K562 (cell line): ENCODE measurements around the gene MAP3K12. TPM values are rescaled to one million over a fixed set of nuclear protein-coding genes. Genes with fewer than 3 reads are reported as not detected.
A peak's percentile ranks its signal among the peaks of the same experiment; 100 is the strongest.

ENCODE experiments used
- ATF4 ChIP-seq: fragments of 450-650 bp; formaldehyde crosslinking; IDR thresholded peaks from 2 replicates; pipeline ENCODE4 v1.4.0; 2022; ENCODE audit warnings: mild to moderate bottlenecking, moderate library complexity
- CHAMP1 ChIP-seq: fragments of 450-650 bp; IDR thresholded peaks from 2 replicates; pipeline ENCODE4 v1.6.1; 2016; ENCODE audit warnings: mild to moderate bottlenecking
- DDX20 ChIP-seq: fragments of 450-650 bp; IDR thresholded peaks from 2 replicates; pipeline ENCODE4 v1.6.1; 2016; ENCODE audit warnings: missing genetic modification characterization, low read depth, mild to moderate bottlenecking, missing compliant biosample characterization, moderate library complexity
- DIDO1 ChIP-seq: fragments of 450-650 bp; IDR thresholded peaks from 2 replicates; pipeline ENCODE4 v1.6.1; 2016; ENCODE audit warnings: low read depth, missing biosample characterization, missing genetic modification characterization
- FOXK2 ChIP-seq, 2 experiments: fragments of 450-650 bp; IDR thresholded peaks in 1 of 2; conservative IDR thresholded peaks in 1 of 2; 2 replicates each; pipeline ENCODE4 v1.6.1; 2016; ENCODE audit warnings: low read depth in 2 of 2, mild to moderate bottlenecking in 1 of 2
- GTF2B ChIP-seq: IDR thresholded peaks from 2 replicates; pipeline ENCODE4 v1.6.1; 2011; ENCODE audit not compliant: insufficient read length; ENCODE audit errors: extremely low read depth
- HNRNPH1 ChIP-seq: fragments of 200-400 bp; formaldehyde crosslinking; optimal IDR thresholded peaks from 2 replicates; pipeline ENCODE3; 2017; ENCODE audit warnings: low read depth, mild to moderate bottlenecking, low read length, moderate library complexity
- KDM1A ChIP-seq, 2 experiments: fragments of 450-650 bp; IDR thresholded peaks; 2 replicates each; pipeline ENCODE4 v1.6.1; 2016; ENCODE audit warnings: mild to moderate bottlenecking in 2 of 2
- MAZ ChIP-seq, 2 experiments: fragments of 450-650 bp in 1 of 2; sonication (generic) in 1 of 2; formaldehyde crosslinking; IDR thresholded peaks in 1 of 2; conservative IDR thresholded peaks in 1 of 2; 2 replicates each; pipeline versions ENCODE4 v1.4.0 to v1.5.0; 2020; ENCODE audit warnings: mild to moderate bottlenecking in 1 of 2, missing genetic modification reagents in 1 of 2
- MCM7 ChIP-seq, 2 experiments: fragments of 450-650 bp; IDR thresholded peaks; 2 replicates each; pipeline ENCODE4 v1.6.1; 2016 to 2018
- NFYB ChIP-seq: IDR thresholded peaks from 2 replicates; pipeline ENCODE4 v1.6.1; 2011; ENCODE audit warnings: mild to moderate bottlenecking, moderate library complexity; ENCODE audit not compliant: insufficient read length; ENCODE audit errors: extremely low read depth
- PML ChIP-seq: IDR thresholded peaks from 2 replicates; pipeline ENCODE4 v1.6.1; 2012; ENCODE audit warnings: low read length, inconsistent platforms
- polyA plus RNA-seq, 8 experiments: library from polyadenylated mRNA; depleted of rRNA in 4 of 8; stranded (reverse) in 5 of 8; unstranded in 3 of 8; fragments of >200 nt; fragmentation: Nextera tagmentation in 2 of 8; fragmentation: Illumina TruSeq in 1 of 8; extraction: Ambion mirVana in 2 of 8; extraction: Trizol in 1 of 8; gene quantifications; 2 replicates each; pipeline versions ENCODE4 v1.2.1 to v1.2.3, GENCODE V29; 2011 to 2014; ENCODE audit warnings: inconsistent platforms in 1 of 8, missing spikeins in 1 of 8
- total RNA-seq, 7 experiments: library from RNA; depleted of rRNA in 6 of 7; stranded (reverse); fragments of >200 nt in 6 of 7; fragmentation: Illumina TruSeq in 2 of 7; extraction: Trizol in 2 of 7; gene quantifications; 2 replicates each; pipeline versions ENCODE4 v1.2.1 to v1.2.3, GENCODE V29; 2011 to 2021; ENCODE audit warnings: low replicate concordance in 1 of 7
- TF ChIP-seq, protein P1 (sequence below): sonication (generic); formaldehyde crosslinking; IDR thresholded peaks from 2 replicates; pipeline ENCODE4 v1.8.0; 2022; ENCODE audit warnings: mild to moderate bottlenecking, missing genetic modification reagents
- TF ChIP-seq, protein P2 (sequence below): fragments of 250-450 bp; sonication (Bioruptor Pico); IDR thresholded peaks from 2 replicates; pipeline ENCODE4 v1.4.0; 2020
- TF ChIP-seq, protein P3 (sequence below): sonication (generic); formaldehyde crosslinking; IDR thresholded peaks from 2 replicates; pipeline ENCODE4 v1.8.1; 2023; ENCODE audit warnings: mild to moderate bottlenecking, missing genetic modification reagents

The MAP3K12 gene
- total and polyA plus RNA-seq, 9 of the 15 experiments (the other 6 are each of a cell fraction or from before 2014, with no cell fraction given), result 0.10 to 2.4 (median 1.6) TPM

GRCh38 chr12:53481939-53482586, 17.2 kb downstream of the MAP3K12 start (continued):
- TF ChIP-seq ATF4 (no peak), NFYB (no peak), MCM7 (IDR thresholded peaks at IDR 0.05) (no peak), DIDO1 (tag) (no peak), CHAMP1 (no peak), KDM1A (IDR thresholded peaks at IDR 0.05) (no peak), HNRNPH1 (no peak), DDX20 (tag) (no peak), MAZ (CRISPR knock-in tag; conservative IDR thresholded peaks at IDR 0.05 in 1 of 2, IDR thresholded peaks at IDR 0.05 in 1 of 2) (no peak), GTF2B (no peak), PML (0 out of 2 replicates have a peak, but pooled peaks have one; percentile 2), FOXK2 (conservative IDR thresholded peaks at IDR 0.05 in 1 of 2, IDR thresholded peaks at IDR 0.05 in 1 of 2; ENCODE audit: low read depth in 2 of 2) (no peak)
- TF ChIP-seq, protein P1, sequence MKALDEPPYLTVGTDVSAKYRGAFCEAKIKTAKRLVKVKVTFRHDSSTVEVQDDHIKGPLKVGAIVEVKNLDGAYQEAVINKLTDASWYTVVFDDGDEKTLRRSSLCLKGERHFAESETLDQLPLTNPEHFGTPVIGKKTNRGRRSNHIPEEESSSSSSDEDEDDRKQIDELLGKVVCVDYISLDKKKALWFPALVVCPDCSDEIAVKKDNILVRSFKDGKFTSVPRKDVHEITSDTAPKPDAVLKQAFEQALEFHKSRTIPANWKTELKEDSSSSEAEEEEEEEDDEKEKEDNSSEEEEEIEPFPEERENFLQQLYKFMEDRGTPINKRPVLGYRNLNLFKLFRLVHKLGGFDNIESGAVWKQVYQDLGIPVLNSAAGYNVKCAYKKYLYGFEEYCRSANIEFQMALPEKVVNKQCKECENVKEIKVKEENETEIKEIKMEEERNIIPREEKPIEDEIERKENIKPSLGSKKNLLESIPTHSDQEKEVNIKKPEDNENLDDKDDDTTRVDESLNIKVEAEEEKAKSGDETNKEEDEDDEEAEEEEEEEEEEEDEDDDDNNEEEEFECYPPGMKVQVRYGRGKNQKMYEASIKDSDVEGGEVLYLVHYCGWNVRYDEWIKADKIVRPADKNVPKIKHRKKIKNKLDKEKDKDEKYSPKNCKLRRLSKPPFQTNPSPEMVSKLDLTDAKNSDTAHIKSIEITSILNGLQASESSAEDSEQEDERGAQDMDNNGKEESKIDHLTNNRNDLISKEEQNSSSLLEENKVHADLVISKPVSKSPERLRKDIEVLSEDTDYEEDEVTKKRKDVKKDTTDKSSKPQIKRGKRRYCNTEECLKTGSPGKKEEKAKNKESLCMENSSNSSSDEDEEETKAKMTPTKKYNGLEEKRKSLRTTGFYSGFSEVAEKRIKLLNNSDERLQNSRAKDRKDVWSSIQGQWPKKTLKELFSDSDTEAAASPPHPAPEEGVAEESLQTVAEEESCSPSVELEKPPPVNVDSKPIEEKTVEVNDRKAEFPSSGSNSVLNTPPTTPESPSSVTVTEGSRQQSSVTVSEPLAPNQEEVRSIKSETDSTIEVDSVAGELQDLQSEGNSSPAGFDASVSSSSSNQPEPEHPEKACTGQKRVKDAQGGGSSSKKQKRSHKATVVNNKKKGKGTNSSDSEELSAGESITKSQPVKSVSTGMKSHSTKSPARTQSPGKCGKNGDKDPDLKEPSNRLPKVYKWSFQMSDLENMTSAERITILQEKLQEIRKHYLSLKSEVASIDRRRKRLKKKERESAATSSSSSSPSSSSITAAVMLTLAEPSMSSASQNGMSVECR (CRISPR knock-in tag), result no peak
- TF ChIP-seq, protein P2, sequence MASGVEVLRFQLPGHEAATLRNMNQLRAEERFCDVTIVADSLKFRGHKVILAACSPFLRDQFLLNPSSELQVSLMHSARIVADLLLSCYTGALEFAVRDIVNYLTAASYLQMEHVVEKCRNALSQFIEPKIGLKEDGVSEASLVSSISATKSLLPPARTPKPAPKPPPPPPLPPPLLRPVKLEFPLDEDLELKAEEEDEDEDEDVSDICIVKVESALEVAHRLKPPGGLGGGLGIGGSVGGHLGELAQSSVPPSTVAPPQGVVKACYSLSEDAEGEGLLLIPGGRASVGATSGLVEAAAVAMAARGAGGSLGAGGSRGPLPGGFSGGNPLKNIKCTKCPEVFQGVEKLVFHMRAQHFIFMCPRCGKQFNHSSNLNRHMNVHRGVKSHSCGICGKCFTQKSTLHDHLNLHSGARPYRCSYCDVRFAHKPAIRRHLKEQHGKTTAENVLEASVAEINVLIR (CRISPR knock-in tag), result no peak
- TF ChIP-seq, protein P3, sequence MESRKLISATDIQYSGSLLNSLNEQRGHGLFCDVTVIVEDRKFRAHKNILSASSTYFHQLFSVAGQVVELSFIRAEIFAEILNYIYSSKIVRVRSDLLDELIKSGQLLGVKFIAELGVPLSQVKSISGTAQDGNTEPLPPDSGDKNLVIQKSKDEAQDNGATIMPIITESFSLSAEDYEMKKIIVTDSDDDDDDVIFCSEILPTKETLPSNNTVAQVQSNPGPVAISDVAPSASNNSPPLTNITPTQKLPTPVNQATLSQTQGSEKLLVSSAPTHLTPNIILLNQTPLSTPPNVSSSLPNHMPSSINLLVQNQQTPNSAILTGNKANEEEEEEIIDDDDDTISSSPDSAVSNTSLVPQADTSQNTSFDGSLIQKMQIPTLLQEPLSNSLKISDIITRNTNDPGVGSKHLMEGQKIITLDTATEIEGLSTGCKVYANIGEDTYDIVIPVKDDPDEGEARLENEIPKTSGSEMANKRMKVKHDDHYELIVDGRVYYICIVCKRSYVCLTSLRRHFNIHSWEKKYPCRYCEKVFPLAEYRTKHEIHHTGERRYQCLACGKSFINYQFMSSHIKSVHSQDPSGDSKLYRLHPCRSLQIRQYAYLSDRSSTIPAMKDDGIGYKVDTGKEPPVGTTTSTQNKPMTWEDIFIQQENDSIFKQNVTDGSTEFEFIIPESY (CRISPR knock-in tag), result 0 out of 2 replicates have a peak, but pooled peaks have one; percentile 34
